HuH-7 (cell line): ENCODE data around the gene MCEE.
"Not testable (repeated sequence)": the region's sequence is repeated elsewhere in the genome, so short reads cannot be mapped to it uniquely, and the experiment has no call there.

Experiments
- DNase-seq: peaks from one replicate; pipeline ENCODE4 v3.0.0; 2011; ENCODE audit warnings: low spot score

The MCEE gene

DNA sequence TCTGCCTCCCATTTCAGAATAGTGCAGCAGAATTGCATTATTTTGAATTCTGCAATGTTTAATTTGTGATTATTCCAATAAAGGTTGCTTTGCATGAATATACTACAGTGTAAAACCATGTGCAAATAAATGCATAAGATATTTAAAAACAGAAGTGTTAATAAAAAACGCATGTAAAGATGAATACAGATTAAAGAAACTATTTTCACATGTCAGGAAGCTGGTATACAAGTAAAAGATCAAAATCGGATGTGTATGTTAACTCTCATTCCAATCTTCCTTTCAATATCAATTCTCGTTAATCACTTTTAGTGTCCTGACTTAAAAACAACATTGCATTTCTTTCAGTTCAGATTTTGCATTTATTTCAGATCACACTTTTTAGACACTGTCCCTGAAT lies 3.1 kb downstream of the MCEE start:
- DNase-seq: no peak

DNA sequence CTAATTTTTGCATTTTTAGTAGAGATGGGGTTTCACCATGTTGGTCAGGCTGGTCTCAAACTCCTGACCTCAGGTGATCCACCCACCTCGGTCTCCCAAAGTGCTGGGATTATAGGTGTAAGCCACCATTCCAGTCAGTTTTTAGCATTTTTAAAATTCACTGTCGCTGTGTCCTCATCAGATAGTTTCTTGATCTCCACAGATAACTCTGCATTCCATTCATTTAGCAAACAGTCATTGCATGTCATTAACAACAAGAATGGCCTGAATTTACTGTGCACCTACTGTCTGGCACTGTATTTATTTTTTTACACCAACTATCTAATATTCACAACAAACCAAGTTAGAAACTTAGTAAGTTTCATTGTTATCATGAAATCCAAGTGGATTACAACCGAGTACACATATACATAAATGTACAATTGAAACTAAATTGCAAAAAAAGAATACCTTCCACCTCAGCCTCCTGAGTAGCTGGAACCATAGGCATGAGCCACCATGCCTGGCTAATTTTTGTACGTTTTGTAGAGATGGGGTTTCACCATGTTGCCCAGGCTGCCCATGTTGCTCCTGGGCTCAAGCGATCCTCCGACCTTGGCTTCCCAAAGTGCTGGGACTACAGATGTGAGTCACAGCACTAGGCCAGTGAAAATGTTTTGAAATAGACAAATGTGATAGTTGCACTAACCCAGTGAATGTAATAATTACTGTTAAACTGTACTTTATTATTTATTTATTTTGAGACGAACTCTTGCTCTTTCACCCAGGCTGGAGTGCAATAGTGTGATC lies 4.3 kb downstream of the MCEE start:
- no peak for DNase-seq

- DNase-seq: no peak
Observed at GRCh38 chr2:71122387-71123298, 7.4 kb downstream of the MCEE start.

DNA sequence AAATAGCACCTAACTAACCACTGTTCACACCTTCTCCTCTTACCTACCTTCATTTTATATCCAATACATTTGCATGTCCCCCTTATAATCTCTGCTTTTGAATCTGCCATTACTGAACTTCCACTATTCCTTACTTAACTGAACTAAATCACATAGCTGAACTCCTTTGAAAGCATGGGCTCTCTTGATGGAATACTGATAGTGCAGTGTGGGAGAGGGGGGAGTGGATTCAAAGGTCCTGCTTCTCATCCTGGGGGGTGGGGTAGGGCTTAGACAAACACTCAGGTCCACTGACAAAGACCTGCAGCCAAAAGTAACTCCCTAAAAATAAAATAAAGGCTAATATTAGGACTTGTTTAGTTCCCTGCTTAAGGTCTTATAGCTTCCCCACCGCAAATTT lies 8.6 kb downstream of the MCEE start:
- DNase-seq: no peak

- DNase-seq: no peak
Observed at GRCh38 chr2:71120195-71120594, 9.8 kb downstream of the MCEE start.

DNA sequence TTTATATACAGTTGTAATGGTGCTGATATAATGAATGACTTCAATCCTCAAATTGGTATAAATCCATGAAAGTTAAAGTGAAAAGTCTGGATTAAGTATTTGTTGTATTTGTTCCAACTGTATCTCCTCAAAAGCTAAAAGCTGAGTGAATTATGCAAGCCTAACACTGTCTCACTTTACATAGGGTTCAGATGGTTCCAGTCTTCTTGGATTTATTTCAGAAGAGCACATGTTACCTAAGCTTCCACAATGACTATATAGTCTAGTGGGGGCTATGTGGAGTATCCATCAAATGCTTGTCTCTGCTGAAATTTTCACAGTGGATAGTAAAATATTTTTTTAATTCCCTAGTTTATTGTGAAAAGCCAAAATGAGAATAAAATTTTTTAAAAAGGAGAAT lies 13.0 kb downstream of the MCEE start:
- DNase-seq: no peak

GRCh38 chr2:71113843-71114242 lies 16.2 kb downstream of the MCEE start:
- no peak for DNase-seq

DNA sequence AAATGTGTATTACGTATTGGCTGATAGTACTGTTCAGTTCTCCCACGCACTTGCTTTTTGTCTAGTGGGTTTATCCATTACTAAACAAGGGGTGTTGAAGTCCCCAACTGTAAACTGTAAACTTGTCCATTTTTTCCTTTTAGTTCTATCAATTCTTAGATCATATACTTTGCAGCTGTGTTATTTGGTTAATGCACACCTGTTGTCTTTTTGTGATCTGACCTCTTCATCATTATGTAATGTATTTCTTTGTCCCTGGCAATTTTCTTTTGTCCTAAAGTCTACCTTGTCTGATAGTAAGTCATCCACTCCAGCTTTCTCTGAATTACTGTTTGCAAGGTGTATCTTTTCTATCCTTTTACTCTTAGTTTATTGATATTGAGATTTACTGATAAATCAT lies 21.9 kb downstream of the MCEE start:
- no peak for DNase-seq

GRCh38 chr2:71106463-71106862 lies 23.6 kb downstream of the MCEE start:
- not testable (repeated sequence) for DNase-seq

DNA sequence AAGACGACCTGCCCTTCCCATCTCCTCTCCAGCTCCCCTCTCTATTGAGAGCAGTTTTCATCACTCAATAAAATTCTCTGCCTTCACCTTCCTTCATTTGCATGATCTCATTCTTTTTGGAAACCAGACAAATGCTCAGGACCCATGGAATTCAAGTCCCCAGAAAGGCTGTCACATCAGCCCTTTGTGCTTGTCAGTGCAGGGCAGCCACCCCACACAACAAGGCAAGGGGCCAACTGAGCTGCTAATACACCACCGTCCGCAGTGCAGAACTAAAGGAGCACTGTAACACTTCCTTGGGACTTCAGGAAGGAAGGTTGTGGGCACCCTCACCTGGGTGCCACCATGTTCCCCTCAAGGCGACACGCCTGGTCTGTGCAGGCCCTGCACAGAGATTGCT lies 26.2 kb downstream of the MCEE start:
- DNase-seq: no peak

DNA sequence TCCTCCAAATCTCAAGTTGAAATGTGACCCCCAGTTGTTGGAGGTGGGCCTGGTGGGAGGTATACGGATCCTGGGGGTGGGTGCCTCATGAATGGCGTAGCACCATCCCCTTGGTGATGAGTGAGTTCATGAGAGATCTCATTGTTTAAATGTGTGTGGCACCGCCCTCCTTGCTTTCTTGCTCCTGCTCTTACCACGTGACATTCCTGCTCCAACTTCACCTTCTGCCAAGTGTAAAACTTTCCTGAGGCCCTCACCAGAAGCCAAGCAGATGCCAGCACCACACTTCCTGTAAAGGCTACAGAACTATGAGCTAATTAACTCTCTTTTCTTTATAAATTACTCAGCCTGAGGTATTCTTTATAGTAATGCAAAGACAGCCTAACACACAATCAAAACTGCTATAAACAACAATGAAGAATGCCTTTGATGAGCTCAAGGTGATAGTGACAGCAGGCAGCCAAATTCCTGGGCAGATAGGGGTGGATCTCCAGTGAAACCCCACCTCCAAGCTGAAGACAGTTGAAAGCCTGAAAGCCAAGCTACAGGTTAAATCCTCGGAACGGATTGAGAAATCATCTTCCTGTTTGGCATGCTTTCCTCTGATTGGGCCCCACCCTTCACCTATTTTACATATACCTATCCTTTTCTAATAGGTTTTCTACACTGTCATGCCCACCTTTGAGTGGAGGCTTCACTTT lies 26.9 kb downstream of the MCEE start:
- no peak for DNase-seq

GRCh38 chr2:71101656-71102055 lies 28.4 kb downstream of the MCEE start:
- DNase-seq: no peak

DNA sequence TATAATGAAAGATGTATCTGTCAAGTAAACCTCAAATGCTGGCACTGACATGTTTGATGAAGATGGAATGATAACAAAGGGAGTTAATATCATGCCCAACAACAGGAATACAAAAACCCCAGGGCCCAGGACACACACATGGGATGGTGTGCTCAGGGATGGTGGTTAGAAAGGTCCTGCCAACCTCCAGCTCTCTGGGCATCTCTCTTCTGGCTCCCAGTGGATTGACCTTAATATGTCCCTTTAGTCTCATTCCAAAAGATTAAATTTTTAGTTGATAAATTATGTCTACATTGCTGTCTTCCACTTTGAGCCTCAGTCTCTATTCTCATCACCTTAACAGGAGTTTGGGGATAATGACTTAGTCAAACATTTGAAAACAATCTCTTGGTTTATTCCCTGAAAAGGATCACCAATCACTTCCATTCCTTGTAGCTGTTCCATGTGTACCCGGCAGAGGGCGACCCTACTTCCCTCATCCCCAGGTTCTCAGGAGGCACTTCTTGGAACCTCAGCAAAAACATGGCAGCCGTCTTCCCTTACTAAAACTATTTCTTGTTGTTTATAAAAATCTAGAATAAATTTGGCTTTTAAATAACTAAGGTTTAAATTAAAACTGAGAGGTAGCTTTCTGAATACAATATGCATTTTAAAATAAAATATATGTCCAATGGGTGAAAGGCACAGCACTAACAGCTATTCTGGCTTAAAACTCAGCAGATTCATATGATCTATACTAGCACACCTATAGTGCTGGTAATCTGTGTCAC lies 29.6 kb downstream of the MCEE start:
- peak; percentile 89 for DNase-seq

DNA sequence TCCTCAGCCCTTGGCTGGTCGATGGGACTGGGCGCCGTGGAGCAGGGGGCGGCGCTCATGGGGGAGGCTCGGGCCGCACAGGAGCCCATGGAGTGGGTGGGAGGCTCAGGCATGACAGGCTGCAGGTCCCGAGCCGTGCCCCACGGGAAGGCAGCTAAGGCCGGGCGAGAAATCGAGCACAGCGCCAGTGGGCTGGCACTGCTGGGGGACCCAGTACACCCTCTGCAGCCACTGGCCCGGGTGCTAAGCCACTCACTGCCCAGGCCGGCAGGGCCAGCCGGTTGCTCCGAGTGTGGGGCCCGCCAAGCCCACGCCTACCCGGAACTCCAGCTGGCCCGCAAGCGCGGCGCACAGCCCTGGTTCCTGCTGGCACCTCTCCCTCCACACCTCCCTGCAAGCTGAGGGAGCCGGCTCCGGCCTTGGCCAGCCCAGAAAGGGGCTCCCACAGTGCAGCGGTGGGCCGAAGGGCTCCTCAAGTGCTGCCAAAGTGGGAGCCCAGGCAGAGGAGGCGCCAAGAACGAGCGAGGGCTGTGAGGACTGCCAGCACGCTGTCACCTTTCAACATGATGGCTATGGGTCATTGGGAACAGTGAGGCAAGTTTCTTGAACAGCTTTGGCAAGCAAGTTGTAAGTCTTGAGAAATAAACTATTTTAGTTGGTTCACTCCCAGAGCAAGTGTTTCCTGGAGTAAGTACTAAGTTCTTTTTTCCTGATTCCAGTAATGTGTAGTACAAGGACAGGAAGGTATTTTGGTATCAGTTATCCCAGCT lies 37.4 kb downstream of the MCEE start:
- DNase-seq: not testable (repeated sequence)

- not testable (repeated sequence) for DNase-seq
Observed at GRCh38 chr2:71091808-71092207, 38.2 kb downstream of the MCEE start.

DNA sequence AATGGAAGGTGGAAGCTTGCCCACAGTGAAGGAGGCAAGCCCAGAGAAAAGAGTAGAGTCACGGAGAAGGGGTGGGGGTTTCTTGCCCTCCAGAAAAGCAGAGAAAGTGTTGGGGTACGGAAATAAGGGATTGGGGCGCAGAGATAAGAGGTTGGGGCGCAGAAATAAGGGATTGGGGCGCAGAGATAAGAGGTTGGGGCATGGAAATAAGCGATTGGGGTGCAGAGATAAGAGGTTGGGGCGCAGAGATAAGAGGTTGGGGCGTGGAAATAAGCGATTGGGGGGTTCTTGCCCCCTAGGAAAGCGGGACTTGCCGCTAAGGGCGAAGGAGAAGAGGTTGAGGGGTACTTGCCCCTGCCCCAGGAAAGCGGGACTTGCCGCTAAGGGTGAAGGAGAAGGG lies 40.6 kb downstream of the MCEE start:
- not testable (repeated sequence) for DNase-seq

- not testable (repeated sequence) for DNase-seq
Observed at GRCh38 chr2:71085325-71086003, 44.6 kb downstream of the MCEE start.

GRCh38 chr2:71083752-71084312 lies 46.2 kb downstream of the MCEE start:
- not testable (repeated sequence) for DNase-seq

DNA sequence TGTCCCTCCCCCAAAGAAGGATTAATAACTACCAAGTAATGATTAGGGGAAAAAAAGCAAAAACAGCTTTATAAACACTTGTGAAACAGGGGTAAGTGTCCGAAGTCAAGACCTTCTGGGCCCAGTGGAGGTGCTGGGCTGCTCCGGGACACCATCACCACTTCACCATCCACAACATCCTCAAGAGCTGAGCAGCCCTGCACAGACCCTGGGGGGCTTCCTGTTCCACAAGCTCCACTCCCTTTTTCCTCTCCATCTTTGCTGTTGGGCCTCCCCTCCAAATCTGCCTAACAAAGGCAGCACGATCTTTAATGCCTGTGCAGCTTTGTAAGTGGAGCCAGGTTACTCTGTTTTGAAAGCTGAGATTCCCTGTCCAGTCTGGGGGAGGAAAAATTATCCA lies 46.7 kb downstream of the MCEE start:
- not testable (repeated sequence) for DNase-seq
